Parathyroid adenoma (tissue), 2 donors: ENCODE results near the gene LARP1B.
"Not testable (repeated sequence)": the region's sequence is repeated elsewhere in the genome, so short reads cannot be mapped to it uniquely, and the experiment has no call there.

Source experiments
- H2AFZ ChIP-seq: fragments of 300-600 bp; sonication (generic); one replicate; pipeline ENCODE4 v1.7.0; 2017; ENCODE audit warnings: antibody characterized with exemption, mild to moderate bottlenecking
- H3K27ac ChIP-seq: fragments of 300-600 bp; sonication (generic); one replicate; pipeline ENCODE4 v1.7.0; 2017
- H3K27me3 ChIP-seq: fragments of 300-600 bp; sonication (generic); one replicate; pipeline ENCODE4 v1.7.0; 2017; ENCODE audit warnings: low read length; ENCODE audit not compliant: control insufficient read depth, insufficient read depth
- H3K36me3 ChIP-seq: fragments of 300-600 bp; sonication (generic); one replicate; pipeline ENCODE4 v1.7.0; 2017; ENCODE audit warnings: low read length; ENCODE audit not compliant: control insufficient read depth, insufficient read depth
- H3K4me1 ChIP-seq: fragments of 300-600 bp; sonication (generic); one replicate; pipeline ENCODE4 v1.7.0; 2017; ENCODE audit warnings: control low read depth
- H3K4me2 ChIP-seq: fragments of 300-600 bp; sonication (generic); one replicate; pipeline ENCODE4 v1.7.0; 2017; ENCODE audit warnings: low read length
- H3K4me3 ChIP-seq: fragments of 300-600 bp; sonication (generic); one replicate; pipeline ENCODE4 v1.7.0; 2017; ENCODE audit warnings: low read depth, low read length
- H3K79me2 ChIP-seq: fragments of 300-600 bp; sonication (generic); one replicate; pipeline ENCODE4 v1.7.0; 2017; ENCODE audit warnings: control low read depth
- H3K9ac ChIP-seq: fragments of 300-600 bp; sonication (generic); one replicate; pipeline ENCODE4 v1.7.0; 2017; ENCODE audit warnings: mild to moderate bottlenecking
- H3K9me3 ChIP-seq: fragments of 300-600 bp; sonication (generic); one replicate; pipeline ENCODE4 v1.7.0; 2017; ENCODE audit warnings: low read length; ENCODE audit not compliant: control insufficient read depth
- TF ChIP-seq, protein P1 (sequence below): fragments of 300-600 bp; sonication (generic); IDR thresholded peaks from one replicate; pipeline ENCODE4 v1.7.0; 2017; ENCODE audit warnings: antibody characterized with exemption, mild to moderate bottlenecking
- donor health status: primary hyperparathyroidism.

LARP1B gene

DNA sequence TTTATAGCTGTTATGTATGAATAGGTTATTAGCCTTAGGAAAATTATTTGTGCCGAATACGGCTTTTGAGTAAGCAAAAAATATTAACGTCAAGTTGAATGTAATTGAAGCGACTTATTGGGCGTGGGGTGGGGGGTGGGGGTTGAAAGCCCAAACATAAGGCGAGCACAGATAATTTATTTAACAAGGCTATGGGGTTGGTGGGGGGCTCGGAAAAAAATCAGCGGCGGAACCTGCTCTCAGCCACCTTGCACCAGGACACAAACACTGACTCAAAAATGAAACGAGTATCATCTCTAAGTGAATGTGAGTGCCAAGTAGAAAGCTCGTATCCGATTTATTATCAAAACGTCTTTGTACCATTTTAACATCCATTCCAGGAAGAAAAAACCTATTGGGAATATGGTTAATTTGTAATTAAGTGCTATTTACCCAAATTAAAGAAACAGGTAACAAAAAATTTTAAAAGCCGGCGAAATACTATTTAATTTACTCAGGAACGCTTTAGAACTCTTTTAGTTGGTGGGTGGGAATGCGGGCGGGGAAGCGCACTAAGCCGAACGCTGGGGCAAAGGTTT is 902 bp upstream of the LARP1B start:
- Histone ChIP-seq H3K4me3 (peak overlapping the region; percentile 65), H3K4me1 (no peaks in the 10 kb centered on the region), H2AFZ (peak overlapping the region; percentile 88), H3K36me3 (no peaks in the 10 kb centered on the region), H3K79me2 (peaks cover 6% of the 10 kb centered on the region), H3K9ac (peak overlapping the region; percentile 84), H3K27ac (peak overlapping the region; percentile 88), H3K4me2 (peak overlapping the region; percentile 47), H3K27me3 (no peaks in the 10 kb centered on the region), H3K9me3 (no peaks in the 10 kb centered on the region)
- TF ChIP-seq, protein P1, sequence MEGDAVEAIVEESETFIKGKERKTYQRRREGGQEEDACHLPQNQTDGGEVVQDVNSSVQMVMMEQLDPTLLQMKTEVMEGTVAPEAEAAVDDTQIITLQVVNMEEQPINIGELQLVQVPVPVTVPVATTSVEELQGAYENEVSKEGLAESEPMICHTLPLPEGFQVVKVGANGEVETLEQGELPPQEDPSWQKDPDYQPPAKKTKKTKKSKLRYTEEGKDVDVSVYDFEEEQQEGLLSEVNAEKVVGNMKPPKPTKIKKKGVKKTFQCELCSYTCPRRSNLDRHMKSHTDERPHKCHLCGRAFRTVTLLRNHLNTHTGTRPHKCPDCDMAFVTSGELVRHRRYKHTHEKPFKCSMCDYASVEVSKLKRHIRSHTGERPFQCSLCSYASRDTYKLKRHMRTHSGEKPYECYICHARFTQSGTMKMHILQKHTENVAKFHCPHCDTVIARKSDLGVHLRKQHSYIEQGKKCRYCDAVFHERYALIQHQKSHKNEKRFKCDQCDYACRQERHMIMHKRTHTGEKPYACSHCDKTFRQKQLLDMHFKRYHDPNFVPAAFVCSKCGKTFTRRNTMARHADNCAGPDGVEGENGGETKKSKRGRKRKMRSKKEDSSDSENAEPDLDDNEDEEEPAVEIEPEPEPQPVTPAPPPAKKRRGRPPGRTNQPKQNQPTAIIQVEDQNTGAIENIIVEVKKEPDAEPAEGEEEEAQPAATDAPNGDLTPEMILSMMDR: no peak

DNA sequence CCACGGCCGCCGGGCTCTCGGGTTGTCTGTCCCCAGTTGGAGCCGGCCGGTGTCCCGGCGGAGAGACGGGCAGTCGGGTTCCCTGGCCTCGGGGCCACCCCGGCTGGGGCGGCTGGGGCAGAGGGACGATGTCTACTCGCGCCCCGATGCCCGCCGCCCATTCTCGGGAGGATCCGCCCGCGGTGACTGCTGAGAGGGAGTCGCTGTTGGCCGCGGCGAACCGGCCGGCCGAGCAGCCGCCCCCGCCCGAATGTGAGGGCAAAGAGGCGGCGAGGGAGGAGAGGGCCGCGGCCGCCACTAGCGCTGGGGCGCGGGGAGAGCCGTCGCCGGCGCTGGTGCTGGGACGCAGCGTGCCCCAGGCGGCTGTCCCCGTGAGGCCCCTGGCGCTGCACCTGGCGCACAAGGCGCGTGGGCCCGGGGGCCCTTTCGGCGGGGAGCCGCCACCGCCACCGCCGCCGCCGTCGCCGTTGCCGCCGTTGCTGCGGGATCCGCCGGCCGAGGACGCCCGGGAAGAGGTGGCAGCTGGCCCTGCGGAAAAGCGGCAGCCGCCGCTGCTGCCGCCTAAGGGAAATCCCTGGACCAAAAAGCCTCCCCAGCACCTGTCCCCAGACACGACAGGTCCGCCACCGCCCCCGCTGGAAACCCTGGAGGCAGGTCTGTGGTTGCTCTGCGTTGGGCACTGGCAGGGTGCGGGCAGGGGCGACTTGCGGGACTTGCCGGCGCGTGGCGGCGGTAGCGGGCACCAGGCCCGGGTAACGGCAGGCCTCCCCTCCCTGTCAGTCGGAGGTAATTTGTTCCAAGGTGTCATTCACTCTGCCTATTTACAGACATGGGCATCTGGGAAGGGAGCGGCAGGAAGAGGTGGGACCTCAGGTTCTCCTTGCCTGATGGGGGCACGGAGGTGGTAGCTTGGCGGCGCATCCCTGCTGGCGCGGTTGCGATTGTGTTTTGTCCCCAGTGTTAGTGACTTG is 739 bp downstream of the LARP1B start:
- peak overlapping the region; percentile 75 for H3K27ac ChIP-seq
- H2AFZ ChIP-seq: peak overlapping the region; percentile 80
- TF ChIP-seq, protein P1: no peak
- H3K9me3 ChIP-seq: no peaks in the 10 kb centered on the region
- no peak overlapping the region for H3K9ac ChIP-seq
- peak overlapping the region; percentile 87 for H3K4me2 ChIP-seq
- peaks cover 8% of the 10 kb centered on the region for H3K79me2 ChIP-seq
- no peaks in the 10 kb centered on the region for H3K27me3 ChIP-seq
- H3K4me3 ChIP-seq: peak overlapping the region; percentile 65
- H3K36me3 ChIP-seq: no peaks in the 10 kb centered on the region
- no peaks in the 10 kb centered on the region for H3K4me1 ChIP-seq

DNA sequence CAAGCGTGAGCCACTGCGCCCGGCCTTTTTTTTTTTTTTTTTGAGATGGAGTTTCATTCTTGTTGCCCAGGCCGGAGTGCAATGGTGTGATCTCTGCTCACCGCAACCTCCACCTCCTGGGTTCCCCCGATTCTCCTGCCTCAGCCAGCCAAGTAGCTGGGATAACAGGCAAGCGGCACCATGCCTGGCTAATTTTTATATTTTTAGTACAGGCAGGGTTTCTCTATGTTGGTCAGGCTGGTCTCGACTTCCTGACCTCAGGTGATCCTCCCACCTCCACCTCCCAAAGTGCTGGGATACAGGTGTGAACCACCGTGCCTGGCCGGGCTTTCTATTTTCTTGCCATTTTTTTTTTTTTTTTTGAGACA is 5.3 kb downstream of the LARP1B start:
- not testable (repeated sequence) for H3K27me3 ChIP-seq, H3K4me3 ChIP-seq, H3K4me1 ChIP-seq, H3K27ac ChIP-seq, H2AFZ ChIP-seq, H3K9me3 ChIP-seq, H3K4me2 ChIP-seq, H3K9ac ChIP-seq, H3K36me3 ChIP-seq
- H3K79me2 ChIP-seq: peaks cover 23% of the 10 kb centered on the region

DNA sequence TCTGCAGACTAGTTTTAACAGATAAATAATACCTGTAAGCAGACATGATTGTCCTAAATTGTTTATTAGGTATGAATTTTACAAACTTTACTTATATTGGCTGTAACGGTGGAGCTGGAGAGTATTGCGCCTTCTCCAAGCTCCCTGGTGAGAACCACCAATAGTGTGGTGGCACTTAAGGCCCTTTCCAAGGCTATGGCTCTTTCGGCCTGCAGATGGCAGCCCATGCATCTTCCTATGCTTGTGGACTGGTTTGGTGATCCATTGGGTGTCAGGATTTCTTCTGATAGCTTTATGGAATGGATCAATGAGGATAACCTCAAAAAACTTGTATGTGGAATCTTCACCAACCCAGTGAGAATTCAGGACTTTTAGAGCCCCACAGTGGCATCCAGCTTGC is 7.8 kb downstream of the LARP1B start:
- TF ChIP-seq, protein P1: no peak
- no peak overlapping the region for H3K4me2 ChIP-seq

DNA sequence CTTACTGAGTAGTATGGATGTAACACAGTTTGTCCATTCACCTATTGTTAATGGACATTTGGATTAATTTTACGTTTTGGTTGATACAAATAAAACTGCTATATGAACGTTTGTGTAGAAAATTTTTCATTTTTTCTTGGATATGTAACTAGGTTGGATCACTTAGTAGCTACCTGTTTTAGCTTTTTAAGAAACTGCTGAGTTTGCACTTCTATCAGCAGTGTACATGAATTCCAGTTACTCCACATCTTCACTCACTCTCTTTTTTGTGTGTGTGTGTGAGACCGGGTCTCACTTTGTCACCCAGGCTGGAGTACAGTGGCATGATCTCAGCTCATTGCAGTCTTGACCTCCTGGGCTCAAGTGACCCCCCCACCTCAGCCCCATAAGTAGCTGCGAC is 15.4 kb downstream of the LARP1B start:
- Histone ChIP-seq H3K4me3 (no peak overlapping the region), H3K27ac (no peak overlapping the region), H3K79me2 (no peaks in the 10 kb centered on the region), H3K27me3 (no peaks in the 10 kb centered on the region), H3K9ac (no peak overlapping the region), H3K36me3 (no peaks in the 10 kb centered on the region), H2AFZ (no peak overlapping the region), H3K4me2 (no peak overlapping the region), H3K9me3 (no peaks in the 10 kb centered on the region), H3K4me1 (no peaks in the 10 kb centered on the region)
- TF ChIP-seq, protein P1: no peak

More for the DNA sequence above, 7.8 kb downstream of the LARP1B start:
- Histone ChIP-seq H3K27me3 (no peaks in the 10 kb centered on the region), H3K27ac (no peak overlapping the region), H3K79me2 (peaks cover 17% of the 10 kb centered on the region), H3K9ac (no peak overlapping the region), H3K4me1 (no peaks in the 10 kb centered on the region), H3K9me3 (no peaks in the 10 kb centered on the region), H3K36me3 (no peaks in the 10 kb centered on the region), H2AFZ (no peak overlapping the region), H3K4me3 (no peak overlapping the region)

DNA sequence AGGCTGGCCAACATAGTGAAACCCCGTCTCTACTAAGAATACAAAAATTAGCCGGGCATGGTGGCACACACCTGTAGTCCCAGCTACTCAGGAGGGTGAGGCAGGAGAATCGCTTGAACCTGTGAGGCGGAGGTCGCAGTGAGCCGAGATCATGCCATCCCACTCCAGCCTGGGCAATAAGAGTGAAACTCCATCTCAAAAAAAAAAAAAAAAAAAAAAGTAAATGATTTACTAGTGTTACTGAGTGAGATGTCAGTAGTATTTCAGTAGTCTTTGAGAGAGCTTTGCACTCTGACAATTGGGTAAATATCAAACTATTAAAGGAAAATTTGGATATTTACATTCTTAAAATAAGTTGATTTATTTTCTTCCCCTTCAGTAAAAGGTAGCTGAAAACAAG is 34.2 kb downstream of the LARP1B start:
- not testable (repeated sequence) for H3K4me3 ChIP-seq, H3K9me3 ChIP-seq, H3K9ac ChIP-seq, H3K36me3 ChIP-seq, H3K4me1 ChIP-seq, H3K4me2 ChIP-seq, H3K79me2 ChIP-seq, H3K27ac ChIP-seq, H2AFZ ChIP-seq, H3K27me3 ChIP-seq
